Type B pancreatic cell (in vitro differentiated cells): ENCODE data around the gene FUT7. TPM values are rescaled to one million over a fixed set of nuclear protein-coding genes. Genes with fewer than 3 reads are reported as not detected.

Experiments
- DNase-seq: peaks from one replicate; pipeline ENCODE4 v3.0.0; 2021; ENCODE audit warnings: mixed read lengths; ENCODE audit not compliant: unreplicated experiment; ENCODE audit errors: extremely low spot score
- H3K27ac Mint-ChIP-seq: 2 replicates; pipeline ENCODE4 v1.8.0; 2021; ENCODE audit warnings: mild to moderate bottlenecking, mixed read lengths
- H3K27me3 Mint-ChIP-seq: 2 replicates; pipeline ENCODE4 v1.8.0; 2021; ENCODE audit warnings: mixed read lengths
- H3K36me3 Mint-ChIP-seq: 2 replicates; pipeline ENCODE4 v1.8.0; 2021; ENCODE audit warnings: mixed read lengths
- H3K4me1 Mint-ChIP-seq: one replicate; pipeline ENCODE4 v1.8.0; 2021; ENCODE audit warnings: mixed read lengths; ENCODE audit not compliant: unreplicated experiment
- H3K4me3 Mint-ChIP-seq: 2 replicates; pipeline ENCODE4 v1.8.0; 2021; ENCODE audit warnings: mild to moderate bottlenecking, mixed read lengths
- H3K9me3 Mint-ChIP-seq: 2 replicates; pipeline ENCODE4 v1.8.0; 2021; ENCODE audit warnings: mixed read lengths
- CTCF ChIP-seq: fragments of 200-600 bp; sonication (generic); conservative IDR thresholded peaks from 2 replicates; pipeline ENCODE4 v1.5.0; 2021; ENCODE audit warnings: antibody characterized with exemption, mild to moderate bottlenecking
- total RNA-seq: library from RNA; stranded (reverse); gene quantifications from 2 replicates; pipeline ENCODE4 v1.2.1, GENCODE V29; 2021; ENCODE audit warnings: low replicate concordance

FUT7 gene
- total RNA-seq, 1 donor from 2014 or later, result not detected

GRCh38 chr9:136985027-136985602 lies 46.8 kb downstream of the FUT7 start:
- TF ChIP-seq CTCF, result no peak
- DNase-seq, result no peak
- Mint-ChIP-seq H3K4me3 (no peak overlapping the region), H3K9me3 (no peaks in the 10 kb centered on the region), H3K4me1 (peaks cover 12% of the 10 kb centered on the region), H3K27me3 (peaks cover 11% of the 10 kb centered on the region), H3K27ac (no peak overlapping the region), H3K36me3 (no peaks in the 10 kb centered on the region)

- DNase-seq, result no peak
- TF ChIP-seq CTCF, result no peak
- H3K36me3 Mint-ChIP-seq, result no peaks in the 10 kb centered on the region
- peaks cover 11% of the 10 kb centered on the region for H3K27me3 Mint-ChIP-seq
- no peak overlapping the region for H3K4me3 Mint-ChIP-seq
- no peaks in the 10 kb centered on the region for H3K9me3 Mint-ChIP-seq
- peaks cover 8% of the 10 kb centered on the region for H3K4me1 Mint-ChIP-seq
- H3K27ac Mint-ChIP-seq, result no peak overlapping the region
Measured at GRCh38 chr9:136984464-136985026, 47.3 kb downstream of the FUT7 start.

GRCh38 chr9:136983656-136984314 lies 48.1 kb downstream of the FUT7 start:
- no peak for TF ChIP-seq CTCF
- H3K4me1 Mint-ChIP-seq, result peaks cover 5% of the 10 kb centered on the region
- peak overlapping the region; percentile 2 for H3K27ac Mint-ChIP-seq
- peaks cover 11% of the 10 kb centered on the region for H3K27me3 Mint-ChIP-seq
- H3K4me3 Mint-ChIP-seq, result no peak overlapping the region
- no peaks in the 10 kb centered on the region for H3K9me3 Mint-ChIP-seq
- no peaks in the 10 kb centered on the region for H3K36me3 Mint-ChIP-seq
- DNase-seq, result no peak

- peaks cover 5% of the 10 kb centered on the region for H3K4me1 Mint-ChIP-seq
- no peak overlapping the region for H3K27ac Mint-ChIP-seq
- no peak overlapping the region for H3K4me3 Mint-ChIP-seq
- H3K27me3 Mint-ChIP-seq, result peaks cover 11% of the 10 kb centered on the region
- DNase-seq, result no peak
- H3K36me3 Mint-ChIP-seq, result no peaks in the 10 kb centered on the region
- no peaks in the 10 kb centered on the region for H3K9me3 Mint-ChIP-seq
- TF ChIP-seq CTCF, result no peak
Measured at GRCh38 chr9:136983167-136983566, 48.7 kb downstream of the FUT7 start.

GRCh38 chr9:136982232-136983051 lies 49.4 kb downstream of the FUT7 start, which contains the start of gene LCNL1:
TSS of gene LCNL1 (plus strand) at chr9:136982993. CDS start at chr9:136983587, 594 bp downstream.
- Mint-ChIP-seq H3K27me3 (peaks cover 8% of the 10 kb centered on the region), H3K9me3 (no peaks in the 10 kb centered on the region), H3K4me1 (peaks cover 5% of the 10 kb centered on the region), H3K4me3 (no peak within 1 kb of the TSS), H3K36me3 (no peaks in the 10 kb centered on the region), H3K27ac (peak within 1 kb of the TSS; percentile 2)
- no peak for TF ChIP-seq CTCF
- DNase-seq, result no peak
